GM12873 (cell line): ENCODE results near the gene FBXL7.

Source experiments
- CTCF ChIP-seq: IDR thresholded peaks from 2 replicates; pipeline ENCODE4 v1.5.1; 2012; ENCODE audit warnings: low read depth, mild to moderate bottlenecking, moderate library complexity, low read length, control low read depth; ENCODE audit not compliant: insufficient read depth; ENCODE audit errors: missing control alignments

The FBXL7 gene

GRCh38 chr5:15525703-15526275 is 25.8 kb downstream of the FBXL7 start:
- TF ChIP-seq CTCF, result no peak

- no peak for TF ChIP-seq CTCF
These were observed 26.4 kb downstream of the FBXL7 start for GRCh38 chr5:15526413-15526812.

GRCh38 chr5:15528476-15528875 is 28.5 kb downstream of the FBXL7 start:
- TF ChIP-seq CTCF, result no peak

GRCh38 chr5:15529013-15529412 is 29.0 kb downstream of the FBXL7 start:
- no peak for TF ChIP-seq CTCF

- TF ChIP-seq CTCF, result no peak
These were observed 29.8 kb downstream of the FBXL7 start for GRCh38 chr5:15529821-15530220.

GRCh38 chr5:15533129-15533893 is 33.3 kb downstream of the FBXL7 start:
- no peak for TF ChIP-seq CTCF

GRCh38 chr5:15535938-15536337 is 36.0 kb downstream of the FBXL7 start:
- no peak for TF ChIP-seq CTCF
